Measurements from ENCODE around the gene MRPS10.

Gene MRPS10

GRCh38 chr6:42226645-42227143 lies 9.0 kb upstream of the MRPS10 start:
- DNase-seq (ENCODE audit: low spot score), result no peak
- no peak for TF ChIP-seq CTCF (IDR thresholded peaks at IDR 0.05; ENCODE audit: extremely low read depth, insufficient read depth, missing control alignments)
- in situ Hi-C loops (cut with MboI; ENCODE audit: low pct_unique_long_range_greater_than_20kb, low sequenced_read_pairs, unreplicated experiment), result no loop called here

- TF ChIP-seq CTCF (IDR thresholded peaks at IDR 0.05; ENCODE audit: extremely low read depth, insufficient read depth, missing control alignments), result no peak
- in situ Hi-C loops (cut with MboI; ENCODE audit: low pct_unique_long_range_greater_than_20kb, low sequenced_read_pairs, unreplicated experiment), result no loop called here
- no peak for DNase-seq (ENCODE audit: low spot score)
Measured at GRCh38 chr6:42226161-42226611, 8.5 kb upstream of the MRPS10 start.

- no peak for DNase-seq (ENCODE audit: low spot score)
- TF ChIP-seq CTCF (IDR thresholded peaks at IDR 0.05; ENCODE audit: extremely low read depth, insufficient read depth, missing control alignments), result no peak
- in situ Hi-C loops (cut with MboI; ENCODE audit: low pct_unique_long_range_greater_than_20kb, low sequenced_read_pairs, unreplicated experiment), result no loop called here
Measured at GRCh38 chr6:42225419-42225818, 7.8 kb upstream of the MRPS10 start.

- no peak for TF ChIP-seq CTCF (IDR thresholded peaks at IDR 0.05; ENCODE audit: extremely low read depth, insufficient read depth, missing control alignments)
- in situ Hi-C loops (cut with MboI; ENCODE audit: low pct_unique_long_range_greater_than_20kb, low sequenced_read_pairs, unreplicated experiment), result no loop called here
- DNase-seq (ENCODE audit: low spot score), result no peak
Measured at GRCh38 chr6:42225029-42225339, 7.3 kb upstream of the MRPS10 start.

- TF ChIP-seq CTCF (IDR thresholded peaks at IDR 0.05; ENCODE audit: extremely low read depth, insufficient read depth, missing control alignments), result no peak
- in situ Hi-C loops (cut with MboI; ENCODE audit: low pct_unique_long_range_greater_than_20kb, low sequenced_read_pairs, unreplicated experiment), result no loop called here
- peak; percentile 80 for DNase-seq (ENCODE audit: low spot score)
Measured at GRCh38 chr6:42224222-42225028, 6.8 kb upstream of the MRPS10 start.

- TF ChIP-seq CTCF (IDR thresholded peaks at IDR 0.05; ENCODE audit: extremely low read depth, insufficient read depth, missing control alignments), result no peak
- in situ Hi-C loops (cut with MboI; ENCODE audit: low pct_unique_long_range_greater_than_20kb, low sequenced_read_pairs, unreplicated experiment), result no loop called here
Measured at GRCh38 chr6:42222448-42222847, 4.8 kb upstream of the MRPS10 start.

More at GRCh38 chr6:42222448-42222847, 4.8 kb upstream of the MRPS10 start:
- no peak for DNase-seq (ENCODE audit: low spot score)

All from GM13977 (cell line).